Rectal smooth muscle tissue (tissue), 1 donor: ENCODE data around the gene EIF4A3.

Source experiments
- H3K27ac ChIP-seq: one replicate; pipeline ENCODE4 v1.7.0; 2013; ENCODE audit warnings: low read depth, low read length, inconsistent platforms
- H3K27me3 ChIP-seq: one replicate; pipeline ENCODE4 v1.7.0; 2013; ENCODE audit warnings: low read length; ENCODE audit not compliant: control insufficient read depth, insufficient read depth
- H3K36me3 ChIP-seq: one replicate; pipeline ENCODE4 v1.7.0; 2013; ENCODE audit warnings: low read length; ENCODE audit not compliant: control insufficient read depth, insufficient read depth
- H3K4me1 ChIP-seq: one replicate; pipeline ENCODE4 v1.7.0; 2013; ENCODE audit warnings: low read length; ENCODE audit not compliant: control insufficient read depth, insufficient read depth
- H3K4me3 ChIP-seq: one replicate; pipeline ENCODE4 v1.7.0; 2013; ENCODE audit warnings: low read length
- H3K9ac ChIP-seq: one replicate; pipeline ENCODE4 v1.7.0; 2013; ENCODE audit warnings: low read length

EIF4A3 gene

GRCh38 chr17:80147035-80147822 is at the start of gene EIF4A3:
TSS of gene EIF4A3 (minus strand) at chr17:80147128. CDS start at chr17:80146961, 167 bp downstream.
- H3K27ac ChIP-seq = peak within 1 kb of the TSS; percentile 90
- peaks cover 7% of the 10 kb centered on the region for H3K4me1 ChIP-seq
- H3K36me3 ChIP-seq = peaks cover 16% of the 10 kb centered on the region

GRCh38 chr17:80196652-80197051 is 49.7 kb upstream of the EIF4A3 start:
- no peaks in the 10 kb centered on the region for H3K36me3 ChIP-seq
- H3K27ac ChIP-seq = no peak overlapping the region
- no peaks in the 10 kb centered on the region for H3K4me1 ChIP-seq
- H3K4me3 ChIP-seq = no peak overlapping the region
- H3K9ac ChIP-seq = no peak overlapping the region
- no peaks in the 10 kb centered on the region for H3K27me3 ChIP-seq

More at GRCh38 chr17:80147035-80147822, at the start of gene EIF4A3:
- H3K9ac ChIP-seq = peak within 1 kb of the TSS; percentile 90
- H3K4me3 ChIP-seq = peak within 1 kb of the TSS; percentile 98
- H3K27me3 ChIP-seq = no peaks in the 10 kb centered on the region

GRCh38 chr17:80195671-80196529 is 49.0 kb upstream of the EIF4A3 start:
- peaks cover 3% of the 10 kb centered on the region for H3K27me3 ChIP-seq
- H3K4me1 ChIP-seq = no peaks in the 10 kb centered on the region
- H3K36me3 ChIP-seq = no peaks in the 10 kb centered on the region
- H3K27ac ChIP-seq = no peak overlapping the region
- H3K9ac ChIP-seq = no peak overlapping the region
- H3K4me3 ChIP-seq = no peak overlapping the region

GRCh38 chr17:80195141-80195540 is 48.2 kb upstream of the EIF4A3 start:
- Histone ChIP-seq H3K9ac (no peak overlapping the region), H3K27me3 (peaks cover 3% of the 10 kb centered on the region), H3K4me1 (no peaks in the 10 kb centered on the region), H3K27ac (no peak overlapping the region), H3K4me3 (no peak overlapping the region), H3K36me3 (no peaks in the 10 kb centered on the region)

- H3K4me3 ChIP-seq = no peak overlapping the region
- no peak overlapping the region for H3K9ac ChIP-seq
- peaks cover 3% of the 10 kb centered on the region for H3K27me3 ChIP-seq
- H3K4me1 ChIP-seq = no peaks in the 10 kb centered on the region
- H3K27ac ChIP-seq = no peak overlapping the region
- H3K36me3 ChIP-seq = no peaks in the 10 kb centered on the region
These were observed 45.1 kb upstream of the EIF4A3 start for GRCh38 chr17:80191865-80192661.

- H3K4me1 ChIP-seq = no peaks in the 10 kb centered on the region
- no peak overlapping the region for H3K27ac ChIP-seq
- H3K4me3 ChIP-seq = no peak overlapping the region
- no peaks in the 10 kb centered on the region for H3K36me3 ChIP-seq
- peaks cover 3% of the 10 kb centered on the region for H3K27me3 ChIP-seq
- no peak overlapping the region for H3K9ac ChIP-seq
These were observed 44.3 kb upstream of the EIF4A3 start for GRCh38 chr17:80191192-80191591.

GRCh38 chr17:80190716-80191115 is 43.8 kb upstream of the EIF4A3 start:
- H3K4me3 ChIP-seq = no peak overlapping the region
- H3K27ac ChIP-seq = no peak overlapping the region
- no peaks in the 10 kb centered on the region for H3K4me1 ChIP-seq
- H3K9ac ChIP-seq = no peak overlapping the region
- peaks cover 3% of the 10 kb centered on the region for H3K27me3 ChIP-seq
- no peaks in the 10 kb centered on the region for H3K36me3 ChIP-seq

- Histone ChIP-seq H3K9ac (no peak overlapping the region), H3K4me3 (no peak overlapping the region), H3K4me1 (no peaks in the 10 kb centered on the region), H3K27me3 (peaks cover 3% of the 10 kb centered on the region), H3K27ac (no peak overlapping the region), H3K36me3 (no peaks in the 10 kb centered on the region)
These were observed 42.7 kb upstream of the EIF4A3 start for GRCh38 chr17:80189611-80190010.

GRCh38 chr17:80187515-80187941 is 40.6 kb upstream of the EIF4A3 start:
- Histone ChIP-seq H3K4me3 (peak overlapping the region; percentile 15), H3K9ac (no peak overlapping the region), H3K4me1 (no peaks in the 10 kb centered on the region), H3K36me3 (no peaks in the 10 kb centered on the region), H3K27me3 (peaks cover 3% of the 10 kb centered on the region), H3K27ac (no peak overlapping the region)

- Histone ChIP-seq H3K9ac (no peak overlapping the region), H3K27ac (no peak overlapping the region), H3K36me3 (no peaks in the 10 kb centered on the region), H3K4me3 (peak overlapping the region; percentile 15), H3K4me1 (no peaks in the 10 kb centered on the region), H3K27me3 (peaks cover 3% of the 10 kb centered on the region)
These were observed 40.2 kb upstream of the EIF4A3 start for GRCh38 chr17:80187090-80187489.

GRCh38 chr17:80185968-80186367 is 39.0 kb upstream of the EIF4A3 start:
- Histone ChIP-seq H3K27ac (no peak overlapping the region), H3K9ac (no peak overlapping the region), H3K36me3 (no peaks in the 10 kb centered on the region), H3K4me3 (no peak overlapping the region), H3K4me1 (no peaks in the 10 kb centered on the region), H3K27me3 (no peaks in the 10 kb centered on the region)

- H3K9ac ChIP-seq = no peak overlapping the region
- no peak overlapping the region for H3K27ac ChIP-seq
- no peak overlapping the region for H3K4me3 ChIP-seq
- H3K36me3 ChIP-seq = no peaks in the 10 kb centered on the region
- no peaks in the 10 kb centered on the region for H3K4me1 ChIP-seq
- H3K27me3 ChIP-seq = no peaks in the 10 kb centered on the region
These were observed 37.4 kb upstream of the EIF4A3 start for GRCh38 chr17:80184423-80184714.
